D341Med (cell line): ENCODE data around the gene GLIPR1.
"Not testable (repeated sequence)": the region's sequence is repeated elsewhere in the genome, so short reads cannot be mapped to it uniquely, and the experiment has no call there.

ENCODE experiments used
- DNase-seq: peaks from one replicate; pipeline ENCODE4 v3.0.0; 2012; ENCODE audit warnings: low spot score

The GLIPR1 gene

GRCh38 chr12:75480469-75480949 is at the start of gene GLIPR1:
Gene GLIPR1 (plus strand): TSS chr12:75480755. CDS start chr12:75480881, 126 bp downstream.
- no peak for DNase-seq

GRCh38 chr12:75432924-75433323 is 47.6 kb upstream of the GLIPR1 start:
- DNase-seq, result no peak

GRCh38 chr12:75437564-75437963 is 43.0 kb upstream of the GLIPR1 start:
- DNase-seq, result no peak

- no peak for DNase-seq
Measured at GRCh38 chr12:75438059-75438754, 42.3 kb upstream of the GLIPR1 start.

- DNase-seq, result no peak
Measured at GRCh38 chr12:75439048-75439447, 41.5 kb upstream of the GLIPR1 start.

- DNase-seq, result no peak
Measured at GRCh38 chr12:75439930-75440329, 40.6 kb upstream of the GLIPR1 start.

GRCh38 chr12:75441687-75442449 is 38.7 kb upstream of the GLIPR1 start:
- not testable (repeated sequence) for DNase-seq

- DNase-seq, result not testable (repeated sequence)
Measured at GRCh38 chr12:75442454-75442853, 38.1 kb upstream of the GLIPR1 start.

GRCh38 chr12:75443709-75444108 is 36.8 kb upstream of the GLIPR1 start:
- DNase-seq, result no peak

- no peak for DNase-seq
Measured at GRCh38 chr12:75444429-75445136, 36.0 kb upstream of the GLIPR1 start.

- DNase-seq, result not testable (repeated sequence)
Measured at GRCh38 chr12:75445137-75445507, 35.4 kb upstream of the GLIPR1 start.

GRCh38 chr12:75446857-75447256 is 33.7 kb upstream of the GLIPR1 start:
- DNase-seq, result no peak

GRCh38 chr12:75447691-75448393 is 32.7 kb upstream of the GLIPR1 start:
- DNase-seq, result no peak

- no peak for DNase-seq
Measured at GRCh38 chr12:75452675-75453330, 27.8 kb upstream of the GLIPR1 start.

- no peak for DNase-seq
Measured at GRCh38 chr12:75455839-75456238, 24.7 kb upstream of the GLIPR1 start.

GRCh38 chr12:75457191-75457590 is 23.4 kb upstream of the GLIPR1 start:
- no peak for DNase-seq

GRCh38 chr12:75457866-75458265 is 22.7 kb upstream of the GLIPR1 start:
- not testable (repeated sequence) for DNase-seq

GRCh38 chr12:75459755-75460154 is 20.8 kb upstream of the GLIPR1 start:
- DNase-seq, result no peak

GRCh38 chr12:75460204-75460603 is 20.4 kb upstream of the GLIPR1 start:
- no peak for DNase-seq

- no peak for DNase-seq
Measured at GRCh38 chr12:75471902-75472890, 8.4 kb upstream of the GLIPR1 start.
